GM19240 (cell line): ENCODE data around the gene CEBPG.

Experiments
- DNase-seq: peaks from one replicate; pipeline ENCODE4 v3.0.0; 2011; ENCODE audit warnings: low spot score; ENCODE audit not compliant: insufficient read length

CEBPG gene

GRCh38 chr19:33418871-33419787 is 45.6 kb downstream of the CEBPG start:
- DNase-seq, result no peak

- DNase-seq, result no peak
These were observed 46.2 kb downstream of the CEBPG start for GRCh38 chr19:33419788-33420130.

GRCh38 chr19:33420821-33421220 is 47.3 kb downstream of the CEBPG start:
- DNase-seq, result no peak

- no peak for DNase-seq
These were observed 47.9 kb downstream of the CEBPG start for GRCh38 chr19:33421368-33421767.

- no peak for DNase-seq
These were observed 49.1 kb downstream of the CEBPG start for GRCh38 chr19:33422369-33423180.

GRCh38 chr19:33424181-33424580 is 50.7 kb downstream of the CEBPG start:
- no peak for DNase-seq

GRCh38 chr19:33426621-33427361 is 53.3 kb downstream of the CEBPG start:
- no peak for DNase-seq

- no peak for DNase-seq
These were observed 54.5 kb downstream of the CEBPG start for GRCh38 chr19:33427801-33428626.

GRCh38 chr19:33428627-33429125 is 55.2 kb downstream of the CEBPG start:
- no peak for DNase-seq

- DNase-seq, result no peak
These were observed 56.6 kb downstream of the CEBPG start for GRCh38 chr19:33429891-33430673.

GRCh38 chr19:33430674-33431277 is 57.3 kb downstream of the CEBPG start:
- DNase-seq, result peak; percentile 77

- DNase-seq, result no peak
These were observed 58.5 kb downstream of the CEBPG start for GRCh38 chr19:33432015-33432414.
